Mononuclear cell (primary cell): ENCODE results near the gene FBXO31. TPM values are rescaled to one million over a fixed set of nuclear protein-coding genes. Genes with fewer than 3 reads are reported as not detected.
"Not testable (repeated sequence)": the region's sequence is repeated elsewhere in the genome, so short reads cannot be mapped to it uniquely, and the experiment has no call there.

ENCODE experiments used
- H3K27me3 ChIP-seq: 2 replicates; pipeline ENCODE4 v1.6.0; 2011; ENCODE audit warnings: low read length, control low read depth; ENCODE audit not compliant: insufficient read depth
- H3K4me1 ChIP-seq: 2 replicates; pipeline ENCODE4 v1.5.1; 2011; ENCODE audit warnings: mild to moderate bottlenecking, low read length, control low read depth; ENCODE audit not compliant: insufficient read depth
- H3K4me3 ChIP-seq: 2 replicates; pipeline ENCODE4 v1.5.1; 2011; ENCODE audit warnings: mild to moderate bottlenecking, low read length, moderate library complexity
- H3K9me3 ChIP-seq: 2 replicates; pipeline ENCODE4 v1.5.1; 2011; ENCODE audit warnings: low read depth, mild to moderate bottlenecking, control low read depth, low read length
- total RNA-seq: library from RNA; depleted of rRNA; stranded (reverse); fragments of >200 nt; gene quantifications from one replicate; pipeline ENCODE4 v1.2.3, GENCODE V29; 2012

FBXO31 gene
- total RNA-seq, 1 donor: 17.3 TPM

- H3K27me3 ChIP-seq: peaks cover 25% of the 10 kb centered on the region
- peaks cover 22% of the 10 kb centered on the region for H3K4me1 ChIP-seq
- H3K9me3 ChIP-seq: no peaks in the 10 kb centered on the region
- no peak overlapping the region for H3K4me3 ChIP-seq
Measured at GRCh38 chr16:87366930-87367329, 16.6 kb downstream of the FBXO31 start.

GRCh38 chr16:87366288-87366687, 17.3 kb downstream of the FBXO31 start:
- Histone ChIP-seq H3K27me3 (peaks cover 20% of the 10 kb centered on the region), H3K4me3 (no peak overlapping the region), H3K4me1 (peaks cover 22% of the 10 kb centered on the region), H3K9me3 (no peaks in the 10 kb centered on the region)

GRCh38 chr16:87365021-87365713, 18.4 kb downstream of the FBXO31 start:
- Histone ChIP-seq H3K4me3 (no peak overlapping the region), H3K27me3 (peaks cover 19% of the 10 kb centered on the region), H3K9me3 (no peaks in the 10 kb centered on the region), H3K4me1 (peaks cover 22% of the 10 kb centered on the region)

- Histone ChIP-seq H3K4me3 (no peak overlapping the region), H3K9me3 (no peaks in the 10 kb centered on the region), H3K27me3 (peaks cover 10% of the 10 kb centered on the region), H3K4me1 (peaks cover 17% of the 10 kb centered on the region)
Measured at GRCh38 chr16:87363771-87364455, 19.7 kb downstream of the FBXO31 start.

GRCh38 chr16:87362828-87363559, 20.6 kb downstream of the FBXO31 start:
- H3K9me3 ChIP-seq, H3K4me1 ChIP-seq, H3K4me3 ChIP-seq, H3K27me3 ChIP-seq: not testable (repeated sequence)

GRCh38 chr16:87361916-87362619, 21.5 kb downstream of the FBXO31 start:
- no peak overlapping the region for H3K4me3 ChIP-seq
- peaks cover 5% of the 10 kb centered on the region for H3K4me1 ChIP-seq
- no peaks in the 10 kb centered on the region for H3K9me3 ChIP-seq
- peaks cover under 1% of the 10 kb centered on the region for H3K27me3 ChIP-seq

- H3K4me3 ChIP-seq: no peak overlapping the region
- H3K9me3 ChIP-seq: no peaks in the 10 kb centered on the region
Measured at GRCh38 chr16:87360862-87361610, 22.5 kb downstream of the FBXO31 start.

GRCh38 chr16:87359121-87359520, 24.5 kb downstream of the FBXO31 start:
- Histone ChIP-seq H3K27me3 (no peaks in the 10 kb centered on the region), H3K9me3 (no peaks in the 10 kb centered on the region), H3K4me3 (no peak overlapping the region), H3K4me1 (no peaks in the 10 kb centered on the region)

More at GRCh38 chr16:87360862-87361610, 22.5 kb downstream of the FBXO31 start:
- H3K27me3 ChIP-seq: no peaks in the 10 kb centered on the region
- H3K4me1 ChIP-seq: peaks cover 5% of the 10 kb centered on the region

- Histone ChIP-seq H3K4me1 (no peaks in the 10 kb centered on the region), H3K27me3 (no peaks in the 10 kb centered on the region)
Measured at GRCh38 chr16:87358696-87359095, 24.9 kb downstream of the FBXO31 start.

GRCh38 chr16:87358250-87358649, 25.3 kb downstream of the FBXO31 start:
- Histone ChIP-seq H3K9me3 (no peaks in the 10 kb centered on the region), H3K4me1 (no peaks in the 10 kb centered on the region), H3K4me3 (no peak overlapping the region), H3K27me3 (no peaks in the 10 kb centered on the region)

More at GRCh38 chr16:87358696-87359095, 24.9 kb downstream of the FBXO31 start:
- Histone ChIP-seq H3K4me3 (no peak overlapping the region), H3K9me3 (no peaks in the 10 kb centered on the region)

GRCh38 chr16:87356491-87356853, 27.1 kb downstream of the FBXO31 start:
- H3K9me3 ChIP-seq: no peaks in the 10 kb centered on the region
- no peaks in the 10 kb centered on the region for H3K27me3 ChIP-seq
- H3K4me1 ChIP-seq: no peaks in the 10 kb centered on the region
- no peak overlapping the region for H3K4me3 ChIP-seq

GRCh38 chr16:87353613-87354012, 30.0 kb downstream of the FBXO31 start:
- Histone ChIP-seq H3K9me3 (no peaks in the 10 kb centered on the region), H3K27me3 (no peaks in the 10 kb centered on the region), H3K4me1 (no peaks in the 10 kb centered on the region), H3K4me3 (no peak overlapping the region)

GRCh38 chr16:87352818-87353217, 30.8 kb downstream of the FBXO31 start:
- H3K27me3 ChIP-seq: no peaks in the 10 kb centered on the region
- no peaks in the 10 kb centered on the region for H3K9me3 ChIP-seq
- no peak overlapping the region for H3K4me3 ChIP-seq
- H3K4me1 ChIP-seq: no peaks in the 10 kb centered on the region

GRCh38 chr16:87351320-87351698, 32.3 kb downstream of the FBXO31 start:
- no peaks in the 10 kb centered on the region for H3K4me1 ChIP-seq
- H3K27me3 ChIP-seq: no peaks in the 10 kb centered on the region
- no peak overlapping the region for H3K4me3 ChIP-seq
- H3K9me3 ChIP-seq: no peaks in the 10 kb centered on the region
